Uterus (tissue), 4 donors: ENCODE measurements around the gene ARHGAP4. TPM values are rescaled to one million over a fixed set of nuclear protein-coding genes. Genes with fewer than 3 reads are reported as not detected.

Experiments used
- DNase-seq, 2 donors: peaks; one replicate each; pipeline ENCODE4 v3.0.0-alpha.2; 2019 to 2020
- H3K27ac ChIP-seq, 2 donors: fragments of 200-600 bp; sonication (generic); 1 replicate in 1 of 2; 2 replicates in 1 of 2; pipeline ENCODE4 v1.5.1; 2016 to 2018
- H3K27me3 ChIP-seq, 2 donors: fragments of 200-600 bp; sonication (generic); one replicate each; pipeline ENCODE4 v1.5.1; 2018 to 2019; ENCODE audit warnings: control low read depth in 1 of 2
- H3K36me3 ChIP-seq, 2 donors: fragments of 200-600 bp; sonication (generic); one replicate each; pipeline ENCODE4 v1.5.1; 2019; ENCODE audit warnings: control low read depth in 1 of 2
- H3K4me1 ChIP-seq, 2 donors: fragments of 200-600 bp; sonication (generic); one replicate each; pipeline ENCODE4 v1.5.1; 2018 to 2019; ENCODE audit warnings: control low read depth in 1 of 2
- H3K4me3 ChIP-seq, 2 donors: fragments of 200-600 bp; sonication (generic); 1 replicate in 1 of 2; 2 replicates in 1 of 2; pipeline ENCODE4 v1.5.1; 2018 to 2019; ENCODE audit warnings: mild to moderate bottlenecking in 1 of 2
- H3K9me3 ChIP-seq, 2 donors: fragments of 200-600 bp; sonication (generic); one replicate each; pipeline ENCODE4 v1.5.1; 2019; ENCODE audit warnings: control low read depth in 1 of 2
- POLR2A ChIP-seq, 2 donors: fragments of 450-650 bp; IDR thresholded peaks; one replicate each; pipeline ENCODE4 v1.6.1; 2016; ENCODE audit warnings: antibody characterized with exemption in 2 of 2, mild to moderate bottlenecking in 1 of 2, moderate library complexity in 1 of 2
- intact Hi-C: fragments of 100-400 bp; cut with DNase I; formaldehyde crosslinking; loops from one replicate; pipeline ENCODE4 v1.15.1; 2023; ENCODE audit warnings: low total_unique reads
- total RNA-seq, 4 donors: library from RNA; depleted of rRNA in 3 of 4; stranded (reverse); fragments of >200 nt in 3 of 4; gene quantifications; one replicate each; pipeline versions ENCODE4 v1.1.0 to v1.2.4, GENCODE V29; 2014 to 2023
- TF ChIP-seq, protein P1 (sequence below), 4 experiments: fragments of 200-600 bp in 2 of 4; fragments of 450-650 bp in 2 of 4; sonication (generic) in 2 of 4; IDR thresholded peaks; one replicate each; pipeline ENCODE4 v1.5.1; 2016 to 2019; ENCODE audit warnings: antibody characterized with exemption in 4 of 4, mild to moderate bottlenecking in 2 of 4, moderate library complexity in 1 of 4
- donor health status: DM: yes; HTN: yes; CAD: no.

Gene ARHGAP4
- total RNA-seq, 4 donors from 2014 or later, result 5.1 to 28.3 (median 15.8) TPM

GRCh38 chrX:153930011-153930910, 4.2 kb upstream of the ARHGAP4 start:
- intact Hi-C loops, result no loop called here
- Histone ChIP-seq H3K27me3 (no peaks in the 10 kb centered on the region), H3K4me3 (no peak overlapping the region), H3K27ac (no peak overlapping the region), H3K36me3 (no peaks in the 10 kb centered on the region), H3K9me3 (no peaks in the 10 kb centered on the region), H3K4me1 (peaks cover 4 to 8% of the 10 kb centered on the region in 2 donors)
- no peak for DNase-seq
- TF ChIP-seq, protein P1, sequence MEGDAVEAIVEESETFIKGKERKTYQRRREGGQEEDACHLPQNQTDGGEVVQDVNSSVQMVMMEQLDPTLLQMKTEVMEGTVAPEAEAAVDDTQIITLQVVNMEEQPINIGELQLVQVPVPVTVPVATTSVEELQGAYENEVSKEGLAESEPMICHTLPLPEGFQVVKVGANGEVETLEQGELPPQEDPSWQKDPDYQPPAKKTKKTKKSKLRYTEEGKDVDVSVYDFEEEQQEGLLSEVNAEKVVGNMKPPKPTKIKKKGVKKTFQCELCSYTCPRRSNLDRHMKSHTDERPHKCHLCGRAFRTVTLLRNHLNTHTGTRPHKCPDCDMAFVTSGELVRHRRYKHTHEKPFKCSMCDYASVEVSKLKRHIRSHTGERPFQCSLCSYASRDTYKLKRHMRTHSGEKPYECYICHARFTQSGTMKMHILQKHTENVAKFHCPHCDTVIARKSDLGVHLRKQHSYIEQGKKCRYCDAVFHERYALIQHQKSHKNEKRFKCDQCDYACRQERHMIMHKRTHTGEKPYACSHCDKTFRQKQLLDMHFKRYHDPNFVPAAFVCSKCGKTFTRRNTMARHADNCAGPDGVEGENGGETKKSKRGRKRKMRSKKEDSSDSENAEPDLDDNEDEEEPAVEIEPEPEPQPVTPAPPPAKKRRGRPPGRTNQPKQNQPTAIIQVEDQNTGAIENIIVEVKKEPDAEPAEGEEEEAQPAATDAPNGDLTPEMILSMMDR (IDR thresholded peaks at IDR 0.05), result no peak
- no peak for TF ChIP-seq POLR2A (IDR thresholded peaks at IDR 0.05)

DNA sequence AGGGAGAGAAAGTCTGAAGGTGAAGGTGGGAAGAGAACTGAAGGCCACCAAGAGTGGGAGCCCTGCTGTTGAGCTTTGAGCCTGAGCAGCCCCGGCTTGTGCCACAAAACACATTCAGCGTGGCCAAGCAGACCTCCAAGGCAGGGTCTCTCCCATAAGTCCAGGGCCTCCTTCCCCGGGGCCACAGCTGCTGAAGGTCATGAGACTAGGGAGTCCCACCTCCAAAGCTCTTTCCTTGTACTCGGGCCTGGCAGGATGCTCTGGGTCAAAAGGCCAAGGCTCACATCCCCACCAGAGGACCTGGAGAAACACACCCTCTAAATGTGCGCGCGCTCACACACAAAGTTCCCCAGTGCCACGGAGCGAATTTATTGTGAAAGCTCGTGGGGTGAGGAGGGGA, 3.5 kb upstream of the ARHGAP4 start:
- Histone ChIP-seq H3K4me3 (no peak overlapping the region), H3K27ac (no peak overlapping the region), H3K4me1 (peaks cover 4 to 8% of the 10 kb centered on the region in 2 donors), H3K9me3 (no peaks in the 10 kb centered on the region), H3K27me3 (no peaks in the 10 kb centered on the region), H3K36me3 (no peaks in the 10 kb centered on the region)
- TF ChIP-seq, protein P1 (IDR thresholded peaks at IDR 0.05), result no peak
- no peak for TF ChIP-seq POLR2A (IDR thresholded peaks at IDR 0.05)
- no peak for DNase-seq
- intact Hi-C loops, result no loop called here

DNA sequence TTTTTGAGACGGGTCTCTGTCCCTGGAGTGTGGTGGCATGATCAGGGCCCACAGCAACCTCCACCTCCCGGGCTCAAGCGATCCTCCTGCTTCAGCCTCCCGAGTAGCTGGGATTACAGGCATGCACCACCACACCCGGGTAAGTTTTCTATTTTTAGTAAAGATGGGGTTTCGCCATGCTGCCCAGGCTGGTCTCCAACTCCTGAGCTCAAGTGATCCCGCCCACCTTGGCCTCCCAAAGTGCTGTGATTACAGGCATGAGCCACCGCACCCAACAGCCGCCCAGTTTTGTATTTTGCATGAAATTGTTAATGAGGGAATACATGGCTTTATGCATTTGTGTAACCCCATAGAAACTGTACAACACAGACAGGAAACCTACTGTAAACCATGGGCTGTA, 2.8 kb upstream of the ARHGAP4 start:
- Histone ChIP-seq H3K27me3 (no peaks in the 10 kb centered on the region), H3K27ac (peak overlapping the region; percentile 53 to 69), H3K36me3 (no peaks in the 10 kb centered on the region), H3K4me3 (no peak overlapping the region), H3K4me1 (peaks cover 3 to 4% of the 10 kb centered on the region in 2 donors), H3K9me3 (no peaks in the 10 kb centered on the region)
- TF ChIP-seq POLR2A (IDR thresholded peaks at IDR 0.05), result no peak
- TF ChIP-seq, protein P1 (IDR thresholded peaks at IDR 0.05), result no peak
- intact Hi-C loops, result no loop called here
- DNase-seq, result no peak

DNA sequence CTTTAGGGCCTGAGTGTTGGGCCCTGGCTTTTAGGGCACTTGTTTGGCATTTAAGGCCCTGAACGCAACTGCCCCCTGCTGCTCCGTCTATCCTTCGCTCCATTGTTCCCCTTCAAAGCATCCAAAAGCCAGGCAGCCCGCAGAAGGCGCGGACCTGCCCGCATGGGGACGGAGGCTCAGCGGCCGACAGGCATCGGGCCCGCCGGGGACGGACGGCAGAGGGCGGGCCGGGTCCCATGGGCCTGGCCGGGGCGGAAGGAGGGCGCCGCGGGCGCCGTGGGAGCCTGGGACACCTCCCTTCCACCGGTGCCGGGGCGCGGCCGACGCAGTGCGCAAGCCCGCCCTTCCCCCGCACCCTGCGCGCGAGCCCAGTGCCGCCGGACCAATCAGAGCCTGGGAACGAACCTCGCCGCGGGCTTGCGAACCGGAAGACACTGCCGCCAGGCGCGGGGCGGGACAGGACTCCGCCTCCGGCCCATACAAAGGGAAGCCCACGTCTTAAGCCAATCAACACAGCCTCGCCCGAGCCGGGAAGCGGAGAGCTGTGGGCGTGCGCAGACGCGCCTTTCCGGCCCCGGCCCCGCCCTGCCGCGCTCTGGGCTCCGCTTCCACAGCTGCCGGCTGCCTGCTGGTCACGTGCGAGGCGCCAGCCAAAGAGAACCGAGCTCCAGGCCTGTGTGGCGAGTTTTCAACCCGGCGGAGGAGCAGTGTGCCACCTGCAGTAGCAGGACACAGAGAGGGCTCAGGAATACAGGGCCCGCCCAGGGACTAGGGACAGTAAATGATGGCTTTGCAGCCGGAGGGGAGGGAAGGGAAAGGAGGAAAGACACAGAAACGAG, 2.1 kb upstream of the ARHGAP4 start:
- H3K4me3 ChIP-seq, result peak overlapping the region; percentile 42 to 71
- peak; percentile 96 for DNase-seq
- intact Hi-C loops, result no loop called here
- no peaks in the 10 kb centered on the region for H3K27me3 ChIP-seq
- peaks cover 3 to 4% of the 10 kb centered on the region in 2 donors for H3K4me1 ChIP-seq
- no peaks in the 10 kb centered on the region for H3K36me3 ChIP-seq
- peak overlapping the region; percentile 92 to 97 for H3K27ac ChIP-seq
- TF ChIP-seq POLR2A (IDR thresholded peaks at IDR 0.05), result peak; percentile 75 to 94
- TF ChIP-seq, protein P1 (IDR thresholded peaks at IDR 0.05), result peak in 2 of 4 experiments; percentile 18 to 21
- H3K9me3 ChIP-seq, result no peaks in the 10 kb centered on the region

DNA sequence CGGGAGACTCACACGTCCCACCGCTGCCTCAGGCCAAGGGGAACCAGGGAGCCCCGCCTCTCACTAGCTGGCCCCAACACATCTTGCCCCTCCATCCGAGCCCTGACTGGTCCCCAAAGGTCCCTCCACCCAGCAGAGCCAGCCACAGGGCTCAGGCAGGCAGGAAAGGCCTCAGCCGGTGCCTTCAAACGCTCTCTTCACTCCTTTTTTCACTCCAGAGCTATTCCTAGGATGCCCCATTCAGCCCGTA, 1.5 kb upstream of the ARHGAP4 start:
- no peaks in the 10 kb centered on the region for H3K9me3 ChIP-seq
- TF ChIP-seq, protein P1 (IDR thresholded peaks at IDR 0.05), result no peak
- TF ChIP-seq POLR2A (IDR thresholded peaks at IDR 0.05), result no peak
- H3K4me1 ChIP-seq, result peaks cover 3 to 4% of the 10 kb centered on the region in 2 donors
- DNase-seq, result no peak
- intact Hi-C loops, result no loop called here
- H3K27ac ChIP-seq, result peak overlapping the region; percentile 92 to 97
- H3K4me3 ChIP-seq, result peak overlapping the region; percentile 42 to 71
- H3K36me3 ChIP-seq, result no peaks in the 10 kb centered on the region
- H3K27me3 ChIP-seq, result no peaks in the 10 kb centered on the region
